Measurements from ENCODE around the gene DGCR6L.
"Not testable (repeated sequence)": the region's sequence is repeated elsewhere in the genome, so short reads cannot be mapped to it uniquely, and the experiment has no call there.

The DGCR6L gene

DNA sequence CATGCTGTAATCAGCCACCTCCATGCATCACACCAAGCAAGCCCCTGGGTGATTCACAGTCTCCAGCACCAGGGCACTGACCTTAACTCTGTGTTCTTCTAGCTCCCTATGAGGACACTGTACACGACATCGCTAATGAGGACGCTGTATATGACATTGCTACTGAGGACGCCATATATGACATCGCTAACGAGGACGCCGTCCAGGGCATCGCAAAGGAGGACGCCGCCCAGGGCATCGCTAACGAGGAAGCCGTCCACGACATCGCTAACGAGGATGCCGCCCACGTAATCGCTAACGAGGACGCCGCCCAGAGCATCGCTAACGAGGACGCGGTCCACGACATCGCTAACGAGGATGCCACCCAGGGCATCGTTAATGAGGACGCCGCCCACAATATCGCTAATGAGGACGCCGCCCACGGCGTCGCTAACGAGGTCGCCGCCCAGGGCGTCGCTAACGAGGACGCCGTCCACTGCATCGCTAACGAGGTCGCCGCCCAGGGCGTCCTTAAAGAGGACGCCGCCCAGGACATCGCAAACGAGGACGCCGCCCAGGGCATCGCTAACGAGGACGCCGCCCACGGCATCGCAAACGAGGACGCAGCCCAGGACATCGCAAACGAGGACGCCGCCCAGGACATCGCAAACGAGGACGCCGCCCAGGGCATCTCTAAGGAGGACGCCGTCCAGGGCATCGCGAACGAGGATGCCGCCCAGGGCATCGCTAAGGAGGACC, 34.5 kb upstream of the DGCR6L start:
- TF ChIP-seq ZFX (IDR thresholded peaks at IDR 0.05) = no peak
- TF ChIP-seq, protein P1, sequence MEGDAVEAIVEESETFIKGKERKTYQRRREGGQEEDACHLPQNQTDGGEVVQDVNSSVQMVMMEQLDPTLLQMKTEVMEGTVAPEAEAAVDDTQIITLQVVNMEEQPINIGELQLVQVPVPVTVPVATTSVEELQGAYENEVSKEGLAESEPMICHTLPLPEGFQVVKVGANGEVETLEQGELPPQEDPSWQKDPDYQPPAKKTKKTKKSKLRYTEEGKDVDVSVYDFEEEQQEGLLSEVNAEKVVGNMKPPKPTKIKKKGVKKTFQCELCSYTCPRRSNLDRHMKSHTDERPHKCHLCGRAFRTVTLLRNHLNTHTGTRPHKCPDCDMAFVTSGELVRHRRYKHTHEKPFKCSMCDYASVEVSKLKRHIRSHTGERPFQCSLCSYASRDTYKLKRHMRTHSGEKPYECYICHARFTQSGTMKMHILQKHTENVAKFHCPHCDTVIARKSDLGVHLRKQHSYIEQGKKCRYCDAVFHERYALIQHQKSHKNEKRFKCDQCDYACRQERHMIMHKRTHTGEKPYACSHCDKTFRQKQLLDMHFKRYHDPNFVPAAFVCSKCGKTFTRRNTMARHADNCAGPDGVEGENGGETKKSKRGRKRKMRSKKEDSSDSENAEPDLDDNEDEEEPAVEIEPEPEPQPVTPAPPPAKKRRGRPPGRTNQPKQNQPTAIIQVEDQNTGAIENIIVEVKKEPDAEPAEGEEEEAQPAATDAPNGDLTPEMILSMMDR (conservative IDR thresholded peaks at IDR 0.05) = no peak
- no peak overlapping the region for H3K27ac ChIP-seq

DNA sequence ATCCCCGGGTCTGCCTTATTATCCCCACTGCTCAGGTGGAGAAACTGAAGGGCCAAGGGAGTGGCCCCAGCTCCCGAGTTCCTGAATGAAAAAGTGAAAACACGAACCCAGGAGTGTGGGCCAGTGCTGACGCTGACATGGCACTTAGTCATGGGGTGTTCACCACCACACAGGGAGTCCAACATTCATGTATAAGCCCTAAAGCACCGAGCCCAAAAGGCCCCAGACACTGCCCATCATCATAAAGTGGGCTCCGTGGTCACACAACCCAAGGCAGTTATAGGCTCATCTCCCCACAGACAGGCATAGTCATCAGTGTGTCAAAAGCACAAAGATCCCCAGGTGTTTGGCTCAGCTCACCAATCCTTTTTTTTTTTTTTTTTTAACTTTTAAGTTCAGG, 32.7 kb upstream of the DGCR6L start:
- not testable (repeated sequence) for H3K27ac ChIP-seq

DNA sequence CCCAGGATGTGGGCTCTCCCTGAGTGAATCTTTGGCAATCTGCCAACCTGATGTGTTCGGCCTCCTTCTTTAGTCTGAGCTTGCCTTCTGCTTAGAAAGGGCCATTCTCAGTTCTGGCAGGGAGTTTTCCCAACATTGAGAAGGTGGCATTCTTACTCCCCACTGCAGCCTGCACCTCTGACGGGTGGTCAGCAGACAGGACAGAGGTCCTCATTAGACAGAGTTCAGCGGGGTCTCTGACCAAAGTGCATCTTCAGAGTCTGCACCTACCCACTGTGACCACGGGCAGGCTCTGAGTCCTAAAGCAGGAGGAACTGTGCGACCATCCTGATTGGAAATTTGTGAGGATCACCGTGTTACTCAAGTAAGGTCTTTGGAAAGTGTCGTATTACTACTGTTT, 26.7 kb upstream of the DGCR6L start:
- not testable (repeated sequence) for H3K27ac ChIP-seq

DNA sequence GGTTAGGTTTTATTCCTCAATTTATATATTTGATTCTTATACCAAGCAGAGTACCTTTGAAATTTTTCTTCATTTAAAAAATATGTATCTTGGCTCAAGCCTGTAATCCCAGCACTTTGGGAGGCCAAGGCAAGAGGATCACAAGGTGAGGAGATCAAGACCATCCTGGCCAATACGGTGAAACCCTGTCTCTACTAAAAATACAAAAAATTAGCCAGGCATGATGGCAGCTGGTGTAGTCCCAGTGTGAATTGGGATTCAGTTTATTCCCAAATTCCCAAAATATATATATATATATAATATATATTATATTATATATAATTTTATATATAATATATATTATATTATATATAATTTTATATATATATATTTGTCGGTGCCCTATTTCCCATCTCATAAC, 18.4 kb upstream of the DGCR6L start:
- not testable (repeated sequence) for H3K27ac ChIP-seq

DNA sequence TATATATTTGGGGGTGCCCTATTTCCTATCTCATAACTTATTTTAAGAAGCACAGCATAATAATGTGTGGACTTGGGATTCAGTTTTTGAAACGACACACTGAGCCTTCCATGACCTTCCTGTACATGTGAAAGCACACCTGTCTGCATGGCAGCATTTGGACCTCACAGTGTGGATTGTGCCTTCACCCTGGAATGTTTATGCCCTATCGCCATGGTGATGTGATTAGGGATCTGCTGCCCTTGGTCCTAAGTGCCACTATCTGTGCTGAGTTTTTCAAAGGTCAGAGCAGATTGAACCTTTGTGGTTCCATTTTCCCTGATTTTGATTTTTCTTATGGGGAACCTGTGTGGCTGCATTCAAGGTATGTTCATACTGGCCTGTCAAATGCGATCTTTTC, 17.9 kb upstream of the DGCR6L start:
- H3K27ac ChIP-seq = not testable (repeated sequence)

DNA sequence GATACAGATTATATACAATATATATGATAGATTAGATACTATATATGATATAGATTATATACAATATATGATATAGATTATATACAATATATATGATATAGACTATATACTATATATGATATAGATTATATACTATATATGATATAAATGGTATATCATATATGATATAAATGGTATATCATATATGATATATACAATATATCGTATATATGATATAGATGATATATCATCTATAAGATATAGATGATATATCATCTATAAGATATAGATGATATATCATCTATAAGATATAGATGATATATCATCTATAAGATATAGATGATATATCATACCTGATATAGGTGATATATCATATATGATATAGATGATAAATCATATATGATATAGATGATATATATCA, 16.7 kb upstream of the DGCR6L start:
- H3K27ac ChIP-seq = not testable (repeated sequence)

DNA sequence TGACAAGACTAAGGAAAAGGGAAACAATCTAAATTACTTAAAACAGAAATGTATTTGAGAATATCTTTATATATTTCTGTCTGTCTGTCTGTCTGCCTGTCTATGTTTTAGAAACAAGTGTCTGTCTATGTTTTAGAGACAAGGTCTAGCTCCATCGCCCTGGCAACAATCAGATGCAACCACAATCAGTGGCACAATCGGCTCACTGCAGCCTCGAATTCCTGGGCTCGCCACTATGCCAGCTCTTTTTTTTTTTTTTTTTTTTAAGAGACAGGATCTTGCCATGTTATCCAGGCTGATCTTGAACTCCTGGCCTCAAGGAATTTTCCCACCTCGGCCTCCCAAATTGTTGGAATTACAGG, 8.7 kb upstream of the DGCR6L start:
- H3K27ac ChIP-seq = not testable (repeated sequence)

DNA sequence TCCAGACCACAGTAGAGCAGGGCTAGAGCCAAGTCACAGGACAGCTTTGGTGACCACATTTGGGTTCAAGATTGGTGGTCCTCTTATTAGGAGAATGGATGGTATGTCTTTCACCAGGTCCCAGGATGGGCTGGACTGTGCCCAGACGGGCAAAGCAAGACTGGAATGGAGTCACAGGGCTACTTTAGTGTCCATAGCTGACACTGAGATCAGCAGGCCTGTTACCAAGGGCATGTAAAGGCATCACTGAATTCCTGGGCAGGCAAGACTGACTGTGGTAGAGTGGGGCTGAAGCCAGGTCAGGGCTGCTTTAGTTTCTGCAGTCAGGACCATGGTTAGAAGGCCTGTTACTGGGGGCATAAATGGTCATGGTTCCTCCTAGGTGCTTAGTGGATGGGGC, 6.1 kb upstream of the DGCR6L start:
- H3K27ac ChIP-seq = not testable (repeated sequence)

DNA sequence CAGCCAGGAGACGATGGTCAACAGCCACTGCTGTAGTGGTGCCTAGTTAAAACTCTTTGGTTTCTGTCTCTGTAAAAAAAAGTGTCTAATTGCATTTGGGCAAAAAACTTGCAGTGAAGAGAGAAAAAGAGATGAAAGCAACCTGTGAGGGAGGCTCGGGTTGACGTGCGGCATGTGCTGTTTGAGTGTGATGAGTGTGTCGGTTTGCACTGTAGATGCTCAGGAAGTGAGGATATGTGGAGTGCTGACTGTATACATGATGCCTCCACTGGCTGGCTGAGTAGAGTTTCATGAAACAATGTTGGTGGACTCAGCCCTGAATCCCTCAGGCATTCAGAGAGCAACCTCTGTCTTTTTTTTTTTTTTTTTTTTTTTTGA, 4.3 kb upstream of the DGCR6L start:
- H3K27ac ChIP-seq = no peak overlapping the region
- TF ChIP-seq ZFX (IDR thresholded peaks at IDR 0.05) = no peak

DNA sequence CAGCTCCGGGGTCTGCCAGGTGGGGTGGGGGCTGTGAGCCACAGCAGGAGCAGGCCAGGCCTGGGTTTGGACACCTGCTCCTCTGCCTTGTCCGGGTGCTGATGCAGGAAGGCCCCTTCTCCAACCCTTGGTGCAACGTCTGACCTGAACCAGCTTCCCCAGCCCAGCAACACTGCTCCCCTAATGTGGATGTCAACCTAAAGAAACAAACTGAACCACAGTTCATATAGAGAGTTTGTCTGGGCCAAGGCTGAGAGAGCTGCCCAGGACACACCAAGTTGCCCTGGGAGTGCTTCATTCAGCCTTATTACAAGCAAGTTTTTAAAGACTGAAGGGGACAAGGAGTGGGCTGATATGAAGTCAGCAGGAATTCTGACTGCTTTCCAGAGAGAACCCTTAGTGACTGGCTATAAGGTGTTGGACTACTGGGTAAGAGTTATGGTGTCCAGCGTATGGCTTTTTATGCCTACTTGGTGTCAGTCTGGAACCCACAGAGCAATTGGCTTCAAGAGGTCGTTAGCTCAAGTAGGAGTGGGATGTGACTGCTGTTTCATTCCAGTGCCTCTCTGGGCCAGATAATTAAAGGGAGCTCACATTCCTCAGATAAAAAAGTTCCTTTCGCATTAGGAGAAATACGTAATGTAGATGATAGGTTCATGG, 1.8 kb upstream of the DGCR6L start:
- not testable (repeated sequence) for H3K27ac ChIP-seq

DNA sequence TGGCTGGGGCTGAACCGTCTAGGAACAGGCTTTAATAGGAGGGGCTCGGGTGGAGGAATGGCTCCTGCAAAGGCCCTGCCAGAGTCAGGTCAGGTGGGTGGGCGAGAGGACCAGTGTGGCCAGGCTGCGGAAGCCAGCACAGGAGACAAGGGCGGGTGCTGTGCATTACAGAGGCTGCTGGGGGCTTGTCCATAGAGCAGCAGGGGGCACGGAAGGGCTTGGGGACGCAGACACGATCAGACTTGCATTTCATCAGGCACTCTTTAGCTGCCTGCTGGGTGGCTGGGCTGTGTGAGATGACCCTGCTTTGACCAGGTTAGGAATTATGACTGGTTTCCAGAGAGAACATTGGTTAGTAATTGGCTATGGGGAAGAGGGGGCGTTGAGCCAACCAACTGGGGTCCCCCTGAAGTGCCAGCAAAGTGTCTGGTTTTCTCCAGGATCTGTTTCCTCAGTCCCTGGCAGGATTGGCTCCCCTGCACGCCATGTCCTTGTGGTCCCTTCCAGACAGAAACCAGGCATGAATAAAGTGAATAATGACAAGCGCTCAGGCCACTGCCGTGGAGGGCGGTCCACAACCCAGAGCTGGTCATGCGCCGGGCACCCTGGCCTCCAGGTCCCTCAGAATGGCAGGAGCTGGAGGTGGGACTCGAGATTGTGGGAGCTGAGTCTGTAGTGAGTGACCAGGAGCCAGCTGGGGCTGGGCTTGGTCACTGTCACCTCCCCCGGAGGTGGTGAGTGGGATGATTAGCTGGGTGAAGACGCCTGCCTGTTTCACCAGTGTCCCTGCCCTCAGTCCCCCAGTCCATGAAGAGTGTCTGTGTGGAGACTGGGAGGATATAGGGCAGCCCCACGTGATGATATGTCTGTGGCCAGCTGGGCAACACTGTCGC, 1.0 kb upstream of the DGCR6L start:
- peak overlapping the region; percentile 95 for H3K27ac ChIP-seq

DNA sequence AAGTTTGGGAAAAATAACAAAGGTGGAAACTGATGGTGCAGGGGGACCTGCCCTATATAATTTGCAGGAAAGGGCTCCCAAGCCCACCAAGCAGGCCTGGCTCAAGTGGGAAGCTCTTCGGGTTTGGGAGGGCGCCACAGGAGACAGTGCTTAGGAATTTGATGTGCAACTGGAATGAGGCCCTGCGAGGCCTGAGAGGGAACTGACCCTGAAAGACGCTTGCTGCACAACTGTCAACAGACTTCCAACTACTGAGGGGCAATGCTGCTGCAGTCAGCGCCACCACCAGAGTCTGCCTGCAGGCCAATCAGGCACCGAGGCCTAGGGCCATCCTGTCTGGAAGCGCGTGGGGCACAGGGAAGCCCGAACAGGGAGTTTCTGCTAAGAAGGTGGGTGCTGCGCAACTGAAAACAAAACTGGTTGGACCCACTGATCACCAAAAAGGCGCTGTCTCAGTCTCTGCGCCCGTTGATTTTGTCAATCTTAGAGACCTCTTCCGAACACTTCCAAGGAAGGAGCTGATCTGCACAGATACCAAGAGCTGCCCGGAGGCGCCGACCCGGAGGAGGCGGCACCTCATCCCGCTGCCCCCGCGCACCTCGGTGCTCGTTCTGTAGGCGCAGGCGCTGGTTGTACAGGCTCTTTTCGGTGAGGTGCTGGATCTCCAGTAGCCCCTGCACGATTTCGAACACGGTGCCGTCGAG, 667 bp downstream of the DGCR6L start:
- peak overlapping the region; percentile 95 for H3K27ac ChIP-seq
- no peak for TF ChIP-seq ZFX (IDR thresholded peaks at IDR 0.05)
- TF ChIP-seq, protein P1 (conservative IDR thresholded peaks at IDR 0.05) = no peak

DNA sequence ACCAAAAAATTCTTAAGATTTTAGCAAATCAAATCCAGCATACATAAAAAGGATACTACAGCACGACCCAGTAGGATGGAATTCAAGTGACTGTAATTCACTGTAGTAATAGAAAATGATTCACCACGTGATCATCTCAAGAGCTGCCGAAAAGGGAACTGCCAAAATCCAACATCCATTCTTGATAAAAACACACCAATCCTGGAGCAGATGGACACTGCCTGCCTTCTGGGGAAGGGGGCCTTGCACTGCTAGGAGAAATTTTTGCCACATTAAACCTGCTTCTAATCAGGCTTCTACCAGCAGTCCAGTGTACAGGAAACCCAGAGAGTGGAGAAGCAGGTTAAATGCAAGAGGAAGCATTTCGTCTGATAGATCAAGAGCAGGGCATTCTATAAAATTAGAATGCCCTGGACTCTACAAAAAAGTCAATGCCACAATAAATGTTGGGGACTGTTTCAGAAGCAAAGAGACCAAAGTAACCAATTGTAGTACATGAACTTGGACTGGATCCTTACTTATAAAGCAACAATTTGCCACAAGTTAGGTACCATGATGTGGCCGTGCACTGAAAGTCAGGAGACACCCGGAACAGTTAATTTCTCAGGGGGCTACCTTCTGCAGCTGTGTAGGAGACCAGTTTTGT, 1.7 kb downstream of the DGCR6L start:
- not testable (repeated sequence) for H3K27ac ChIP-seq
